Trophoblast cell (in vitro differentiated cells and primary cell): Measurements from ENCODE around the gene MEF2A.
A peak's percentile ranks its signal among the peaks of the same experiment; 100 is the strongest.

Experiments used
- DNase-seq, 2 donors: peaks; one replicate each; pipeline ENCODE4 v3.0.0-alpha.2; 2016
- H2AFZ ChIP-seq: 2 replicates; pipeline ENCODE4 v1.6.1; 2013; ENCODE audit warnings: low read length, moderate library complexity, mild to moderate bottlenecking; ENCODE audit not compliant: insufficient read depth, poor library complexity
- H2AK5ac ChIP-seq: 2 replicates; pipeline ENCODE4 v1.6.1; 2013; ENCODE audit warnings: mild to moderate bottlenecking, low read length
- H2BK120ac ChIP-seq: 2 replicates; pipeline ENCODE4 v1.6.1; 2013; ENCODE audit warnings: low read length, mild to moderate bottlenecking, moderate library complexity; ENCODE audit not compliant: insufficient read depth, poor library complexity
- H2BK12ac ChIP-seq: 2 replicates; pipeline ENCODE4 v1.6.1; 2013; ENCODE audit warnings: mild to moderate bottlenecking, low read length, moderate library complexity
- H2BK5ac ChIP-seq: 2 replicates; pipeline ENCODE4 v1.6.1; 2013; ENCODE audit warnings: low read length, low read depth, moderate library complexity, mild to moderate bottlenecking; ENCODE audit not compliant: poor library complexity
- H3K14ac ChIP-seq: 2 replicates; pipeline ENCODE4 v1.6.1; 2013; ENCODE audit warnings: mild to moderate bottlenecking, low read length
- H3K18ac ChIP-seq: 2 replicates; pipeline ENCODE4 v1.6.1; 2013; ENCODE audit warnings: mild to moderate bottlenecking, low read length
- H3K23ac ChIP-seq: 2 replicates; pipeline ENCODE4 v1.6.1; 2013; ENCODE audit warnings: low read length
- H3K27ac ChIP-seq: 2 replicates; pipeline ENCODE4 v1.5.1; 2013; ENCODE audit warnings: low read depth, mild to moderate bottlenecking, inconsistent platforms, low read length, moderate library complexity
- H3K27me3 ChIP-seq: 2 replicates; pipeline ENCODE4 v1.6.1; 2013; ENCODE audit warnings: inconsistent platforms, mild to moderate bottlenecking, low read length, moderate library complexity; ENCODE audit not compliant: insufficient read depth
- H3K36me3 ChIP-seq, 2 experiments: 1 replicate in 1 of 2; 2 replicates in 1 of 2; pipeline ENCODE4 v1.6.1; 2013; ENCODE audit warnings: low read length in 2 of 2, mild to moderate bottlenecking in 2 of 2, moderate library complexity in 1 of 2; ENCODE audit not compliant: insufficient read depth in 2 of 2, control insufficient read depth in 1 of 2
- H3K4ac ChIP-seq: 2 replicates; pipeline ENCODE4 v1.6.1; 2013; ENCODE audit warnings: low read depth, mild to moderate bottlenecking, low read length, moderate library complexity
- H3K4me1 ChIP-seq, 2 experiments: 1 replicate in 1 of 2; 2 replicates in 1 of 2; pipeline ENCODE4 v1.6.1; 2013; ENCODE audit warnings: low read length in 2 of 2, mild to moderate bottlenecking in 2 of 2, moderate library complexity in 1 of 2; ENCODE audit not compliant: insufficient read depth in 2 of 2, control insufficient read depth in 1 of 2
- H3K4me2 ChIP-seq: 2 replicates; pipeline ENCODE4 v1.6.1; 2013; ENCODE audit warnings: inconsistent platforms, mild to moderate bottlenecking, low read length, moderate library complexity
- H3K4me3 ChIP-seq: 2 replicates; pipeline ENCODE4 v1.5.1; 2013; ENCODE audit warnings: mild to moderate bottlenecking, low read depth, low read length, inconsistent platforms
- H3K79me1 ChIP-seq: one replicate; pipeline ENCODE4 v1.6.1; 2013; ENCODE audit warnings: low read length
- H3K79me2 ChIP-seq: 2 replicates; pipeline ENCODE4 v1.6.1; 2013; ENCODE audit warnings: low read length, mild to moderate bottlenecking; ENCODE audit not compliant: control insufficient read depth, insufficient read depth, poor library complexity
- H3K9ac ChIP-seq: 2 replicates; pipeline ENCODE4 v1.6.1; 2013; ENCODE audit warnings: mild to moderate bottlenecking, low read length
- H3K9me3 ChIP-seq: 2 replicates; pipeline ENCODE4 v1.6.1; 2013; ENCODE audit warnings: low read depth, mild to moderate bottlenecking, control low read depth, inconsistent platforms, low read length; ENCODE audit not compliant: insufficient read depth
- H4K12ac ChIP-seq: 2 replicates; pipeline ENCODE4 v1.6.1; 2013; ENCODE audit warnings: low read depth, mild to moderate bottlenecking, low read length, moderate library complexity
- H4K8ac ChIP-seq: 2 replicates; pipeline ENCODE4 v1.6.1; 2013; ENCODE audit warnings: low read depth, mild to moderate bottlenecking, low read length, moderate library complexity
- H4K91ac ChIP-seq: one replicate; pipeline ENCODE4 v1.6.1; 2013; ENCODE audit warnings: low read depth, mild to moderate bottlenecking, low read length, moderate library complexity
- WGBS: extraction: QIAGEN DNeasy Blood & Tissue Kit; methylation state at CpG from one replicate; pipeline ENCODE4 v1.1.7; 2013; ENCODE audit warnings: missing lambda C conversion rate; ENCODE audit not compliant: insufficient read length, insufficient coverage; ENCODE audit errors: extremely low coverage; 5-methylcytosine and 5-hydroxymethylcytosine counted together

MEF2A gene

DNA sequence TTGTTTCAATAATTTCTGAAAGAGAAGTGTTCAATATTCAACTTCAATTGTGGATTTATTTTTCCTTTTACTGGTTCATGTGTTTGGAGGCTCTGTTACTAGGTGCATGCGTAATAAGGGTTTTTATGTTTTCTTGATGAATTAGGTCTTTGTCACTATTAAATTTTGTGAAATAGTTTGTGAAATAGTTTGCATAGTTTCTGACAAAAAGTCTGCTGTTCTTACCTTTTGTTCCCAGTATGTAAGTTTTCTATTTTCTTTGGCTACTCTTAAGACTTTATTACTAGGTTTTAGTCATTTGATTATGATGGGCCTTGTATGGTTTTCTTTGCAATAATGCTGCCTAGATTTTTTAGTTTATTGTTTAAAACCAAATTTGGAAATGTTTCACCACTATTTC lies 38.0 kb downstream of the MEF2A start:
- Histone ChIP-seq H4K8ac (no peak overlapping the region), H3K79me2 (no peaks in the 10 kb centered on the region), H2BK12ac (no peak overlapping the region), H3K4me2 (no peak overlapping the region), H3K36me3 (no peaks in the 10 kb centered on the region), H4K91ac (no peak overlapping the region), H2AFZ (no peak overlapping the region), H2BK120ac (no peak overlapping the region), H3K79me1 (no peaks in the 10 kb centered on the region), H3K4me1 (peaks cover 0 to 4% of the 10 kb centered on the region in 2 experiments), H2BK5ac (no peak overlapping the region), H4K12ac (no peak overlapping the region), H3K4me3 (no peak overlapping the region), H3K27me3 (no peaks in the 10 kb centered on the region), H3K4ac (no peak overlapping the region), H3K23ac (no peak overlapping the region), H3K14ac (no peak overlapping the region), H3K9ac (no peak overlapping the region), H3K27ac (no peak overlapping the region), H3K9me3 (no peaks in the 10 kb centered on the region), H2AK5ac (no peak overlapping the region), H3K18ac (no peak overlapping the region)
- DNase-seq, result no peak
- no CpG with 5 or more reads among the region's 1 CpG for WGBS

DNA sequence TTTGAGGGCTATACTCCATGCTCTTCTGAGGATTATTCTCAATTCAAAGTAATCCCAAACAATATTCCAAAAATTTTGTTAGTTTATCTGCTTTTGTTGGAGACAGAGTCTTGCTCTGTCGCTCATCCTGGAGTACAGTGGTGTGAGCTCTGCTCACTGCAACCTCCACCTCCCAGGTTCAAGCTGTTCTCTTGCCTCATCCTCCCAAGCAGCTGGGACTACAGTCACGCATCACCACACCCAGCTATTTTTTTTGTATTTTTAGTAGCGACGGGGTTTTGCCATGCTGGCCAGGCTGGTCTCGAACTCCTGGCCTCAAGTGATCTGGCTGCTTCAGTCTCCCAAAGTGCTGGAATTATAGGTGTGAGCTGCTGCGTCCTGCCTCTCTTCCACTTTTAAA lies 39.1 kb downstream of the MEF2A start:
- H3K4ac ChIP-seq, result no peak overlapping the region
- H3K18ac ChIP-seq, result no peak overlapping the region
- no peak for DNase-seq
- no peaks in the 10 kb centered on the region for H3K36me3 ChIP-seq
- H2AK5ac ChIP-seq, result no peak overlapping the region
- H3K23ac ChIP-seq, result no peak overlapping the region
- H4K8ac ChIP-seq, result no peak overlapping the region
- no peak overlapping the region for H2AFZ ChIP-seq
- peaks cover 0 to 4% of the 10 kb centered on the region in 2 experiments for H3K4me1 ChIP-seq
- no peaks in the 10 kb centered on the region for H3K27me3 ChIP-seq
- H3K9ac ChIP-seq, result no peak overlapping the region
- H3K27ac ChIP-seq, result no peak overlapping the region
- H4K91ac ChIP-seq, result no peak overlapping the region
- H4K12ac ChIP-seq, result no peak overlapping the region
- H3K14ac ChIP-seq, result no peak overlapping the region
- no peak overlapping the region for H2BK5ac ChIP-seq
- H3K4me2 ChIP-seq, result no peak overlapping the region
- WGBS, result no CpG with 5 or more reads among the region's 6 CpGs
- no peak overlapping the region for H3K4me3 ChIP-seq
- H2BK12ac ChIP-seq, result no peak overlapping the region
- H3K79me1 ChIP-seq, result no peaks in the 10 kb centered on the region
- H3K9me3 ChIP-seq, result no peaks in the 10 kb centered on the region
- no peaks in the 10 kb centered on the region for H3K79me2 ChIP-seq
- H2BK120ac ChIP-seq, result no peak overlapping the region

DNA sequence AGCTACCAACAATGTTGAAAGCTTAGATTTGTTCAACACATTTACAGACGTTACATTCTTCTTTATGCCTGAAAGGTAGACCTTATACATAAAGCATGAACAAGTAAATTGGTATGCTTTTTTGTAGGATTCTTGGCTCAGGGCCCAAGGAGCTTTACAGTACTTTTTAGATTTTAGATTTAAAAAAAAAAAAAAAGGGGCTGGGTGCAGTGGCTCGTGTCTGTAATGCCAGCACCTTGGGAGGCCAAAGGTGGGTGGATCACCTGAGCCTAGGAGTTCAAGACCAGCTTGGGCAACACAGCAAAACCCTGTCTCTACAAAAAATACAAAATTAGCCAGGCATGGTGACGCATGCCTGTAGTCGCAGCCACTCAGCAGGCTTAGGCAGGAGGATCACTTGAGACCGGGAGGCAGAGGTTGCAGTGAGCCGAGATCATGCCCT lies 39.7 kb downstream of the MEF2A start:
- no peak overlapping the region for H4K12ac ChIP-seq
- H2AFZ ChIP-seq, result peak overlapping the region; percentile 54
- H3K4me3 ChIP-seq, result no peak overlapping the region
- no peak overlapping the region for H2BK12ac ChIP-seq
- no peaks in the 10 kb centered on the region for H3K9me3 ChIP-seq
- no peaks in the 10 kb centered on the region for H3K36me3 ChIP-seq
- H2AK5ac ChIP-seq, result no peak overlapping the region
- no peak overlapping the region for H4K91ac ChIP-seq
- H2BK120ac ChIP-seq, result no peak overlapping the region
- no peak overlapping the region for H3K4me2 ChIP-seq
- DNase-seq, result peak; percentile 12 to 44
- no peak overlapping the region for H3K9ac ChIP-seq
- no peak overlapping the region for H2BK5ac ChIP-seq
- H3K14ac ChIP-seq, result no peak overlapping the region
- no peaks in the 10 kb centered on the region for H3K27me3 ChIP-seq
- H3K4me1 ChIP-seq, result peaks cover 0 to 4% of the 10 kb centered on the region in 2 experiments
- no peak overlapping the region for H3K27ac ChIP-seq
- no peaks in the 10 kb centered on the region for H3K79me1 ChIP-seq
- no peak overlapping the region for H3K23ac ChIP-seq
- no CpG with 5 or more reads among the region's 6 CpGs for WGBS
- no peak overlapping the region for H3K4ac ChIP-seq
- no peak overlapping the region for H3K18ac ChIP-seq
- no peak overlapping the region for H4K8ac ChIP-seq
- H3K79me2 ChIP-seq, result no peaks in the 10 kb centered on the region

DNA sequence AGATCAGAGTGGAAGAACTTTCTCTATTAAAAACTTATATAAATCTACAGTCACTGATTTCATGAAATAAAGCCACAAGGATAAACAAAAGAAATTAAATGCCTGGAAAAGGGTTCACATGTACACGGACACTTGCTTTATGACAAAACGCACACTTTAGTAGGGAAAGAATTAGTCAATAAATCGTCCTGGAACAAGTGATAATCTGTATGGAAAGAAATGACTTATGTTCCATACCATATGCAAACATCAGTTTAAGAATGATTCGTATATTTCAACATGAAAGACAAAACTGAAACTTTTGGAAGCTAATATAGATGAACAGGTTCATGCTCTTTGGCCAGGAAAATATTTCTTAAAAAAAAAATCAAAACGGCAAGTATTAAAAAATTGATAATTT lies 40.2 kb downstream of the MEF2A start:
- no CpG with 5 or more reads among the region's 5 CpGs for WGBS
- Histone ChIP-seq H4K8ac (no peak overlapping the region), H3K9me3 (no peaks in the 10 kb centered on the region), H2BK5ac (no peak overlapping the region), H4K12ac (no peak overlapping the region), H3K4me2 (no peak overlapping the region), H3K14ac (no peak overlapping the region), H3K27ac (no peak overlapping the region), H2BK120ac (no peak overlapping the region), H3K4me3 (no peak overlapping the region), H3K27me3 (no peaks in the 10 kb centered on the region), H3K4me1 (peaks cover 0 to 4% of the 10 kb centered on the region in 2 experiments), H3K36me3 (no peaks in the 10 kb centered on the region), H4K91ac (no peak overlapping the region), H3K18ac (no peak overlapping the region), H3K79me1 (no peaks in the 10 kb centered on the region), H3K9ac (no peak overlapping the region), H2AK5ac (no peak overlapping the region), H3K23ac (no peak overlapping the region), H3K79me2 (no peaks in the 10 kb centered on the region), H2BK12ac (no peak overlapping the region), H2AFZ (no peak overlapping the region), H3K4ac (no peak overlapping the region)
- no peak for DNase-seq
